Eye (tissue), 1 donor: ENCODE measurements around the gene HSD17B14.
A peak's percentile ranks its signal among the peaks of the same experiment; 100 is the strongest.
"Not testable (repeated sequence)": the region's sequence is repeated elsewhere in the genome, so short reads cannot be mapped to it uniquely, and the experiment has no call there.

ENCODE experiments used
- DNase-seq: peaks from one replicate; pipeline ENCODE4 v3.0.0-alpha.2; 2015

Gene HSD17B14

GRCh38 chr19:48867123-48867745 is 30.9 kb upstream of the HSD17B14 start:
- peak; percentile 58 for DNase-seq

- peak; percentile 38 for DNase-seq
Observed at GRCh38 chr19:48866692-48867091, 30.4 kb upstream of the HSD17B14 start.

- DNase-seq, result no peak
Observed at GRCh38 chr19:48862827-48863226, 26.5 kb upstream of the HSD17B14 start.

DNA sequence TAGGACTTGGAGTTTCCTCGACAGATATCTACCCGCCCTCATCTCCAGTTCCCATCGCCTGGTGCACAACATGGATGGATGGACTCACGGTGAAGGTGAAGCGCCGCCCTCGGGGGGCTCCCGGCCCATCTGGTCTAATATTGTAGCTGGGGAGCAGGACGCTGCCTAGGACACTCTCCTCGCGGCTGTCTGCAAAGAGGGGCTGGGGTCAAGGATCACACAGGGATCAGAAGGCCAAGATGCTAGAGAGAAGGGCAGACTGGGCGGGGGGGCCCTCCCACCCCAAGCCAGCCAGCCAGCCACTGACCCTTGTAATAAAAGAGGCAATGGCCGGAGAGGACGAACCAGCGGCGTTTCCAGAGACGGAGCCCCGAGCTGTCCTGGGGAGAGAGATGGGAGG is 25.0 kb upstream of the HSD17B14 start:
- DNase-seq, result no peak

GRCh38 chr19:48859711-48860572 is 23.7 kb upstream of the HSD17B14 start:
- DNase-seq, result peak; percentile 41

GRCh38 chr19:48858984-48859710 is 22.9 kb upstream of the HSD17B14 start:
- DNase-seq, result peak; percentile 51

- DNase-seq, result no peak
Observed at GRCh38 chr19:48856921-48857320, 20.6 kb upstream of the HSD17B14 start.

DNA sequence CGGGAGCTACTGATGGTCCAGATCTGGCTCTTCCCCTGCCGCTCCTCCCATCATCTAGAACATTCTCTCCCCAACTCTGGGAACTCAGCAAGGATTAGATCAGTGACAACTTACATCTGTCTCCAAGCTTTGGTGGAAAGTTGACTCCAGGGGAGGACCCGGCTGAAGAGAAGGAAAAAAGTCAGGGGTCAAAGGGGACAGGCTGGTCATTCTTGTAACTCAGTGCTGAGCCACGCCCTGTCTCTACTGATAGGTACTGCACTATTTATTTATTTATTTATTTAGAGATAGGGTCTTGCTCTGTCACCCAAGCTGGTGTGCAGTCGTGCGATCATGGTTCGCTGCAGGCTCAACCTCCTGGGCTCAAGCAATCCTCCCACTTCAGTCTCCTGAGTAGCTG is 17.8 kb upstream of the HSD17B14 start:
- no peak for DNase-seq

DNA sequence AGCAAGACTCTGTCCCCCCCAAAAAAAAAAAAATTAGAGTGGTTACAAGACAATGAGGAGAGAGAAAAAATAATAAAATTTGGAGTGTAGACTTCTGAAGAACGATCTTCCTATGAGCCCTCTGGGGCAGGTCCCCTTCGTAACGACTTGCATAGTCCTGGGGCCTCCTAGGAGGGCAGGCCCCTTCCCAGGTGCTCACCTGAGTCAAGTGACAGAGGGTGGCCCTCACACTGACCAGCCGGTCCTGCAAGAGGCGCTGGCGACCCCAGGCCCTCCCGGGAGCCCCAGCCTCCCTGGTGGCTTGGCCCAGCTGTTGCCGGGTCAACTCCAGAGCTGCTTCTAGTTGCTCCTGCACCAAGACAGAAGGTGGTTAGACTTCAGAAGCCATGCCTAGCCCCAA is 17.2 kb upstream of the HSD17B14 start:
- DNase-seq, result no peak

- DNase-seq, result no peak
Observed at GRCh38 chr19:48852292-48852691, 16.0 kb upstream of the HSD17B14 start.

DNA sequence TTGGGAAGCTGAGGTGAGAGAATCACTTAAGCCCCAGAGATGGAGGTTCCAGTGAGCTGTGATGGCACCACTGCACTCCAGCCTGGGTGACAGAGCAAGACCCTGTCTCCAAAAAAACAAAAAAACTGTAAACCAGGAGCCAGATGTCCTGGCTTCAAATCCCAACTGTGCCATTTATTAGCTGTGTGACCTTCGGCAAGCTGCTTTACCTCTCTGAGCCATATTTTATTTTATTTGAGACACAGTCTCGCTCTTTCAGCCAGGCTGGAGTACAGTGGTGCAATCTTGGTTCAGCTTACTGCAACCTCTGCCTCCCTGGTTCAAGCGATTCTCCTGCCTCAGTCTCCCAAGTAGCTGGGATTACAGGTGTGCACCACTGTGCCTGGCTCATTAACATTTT is 10.4 kb upstream of the HSD17B14 start:
- not testable (repeated sequence) for DNase-seq

DNA sequence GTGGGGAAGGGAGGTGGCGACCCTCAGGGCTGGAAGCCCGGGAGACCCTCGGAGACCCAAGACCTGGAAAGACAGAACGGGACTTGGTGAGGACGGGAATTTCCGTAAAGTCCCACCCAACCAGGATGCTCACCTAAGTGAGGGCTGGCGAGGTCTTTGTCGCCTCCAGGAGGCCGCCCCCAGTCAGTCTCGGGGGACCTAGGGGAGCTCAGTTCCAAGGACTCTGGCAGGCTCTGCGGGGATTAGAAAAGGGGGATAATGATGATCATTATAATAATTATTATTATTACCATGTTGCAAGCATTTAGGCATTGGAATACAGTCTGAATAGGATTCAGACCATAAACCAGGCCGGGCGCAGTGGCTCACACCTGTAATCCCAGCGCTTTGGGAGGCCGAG is 9.1 kb upstream of the HSD17B14 start:
- DNase-seq, result no peak

DNA sequence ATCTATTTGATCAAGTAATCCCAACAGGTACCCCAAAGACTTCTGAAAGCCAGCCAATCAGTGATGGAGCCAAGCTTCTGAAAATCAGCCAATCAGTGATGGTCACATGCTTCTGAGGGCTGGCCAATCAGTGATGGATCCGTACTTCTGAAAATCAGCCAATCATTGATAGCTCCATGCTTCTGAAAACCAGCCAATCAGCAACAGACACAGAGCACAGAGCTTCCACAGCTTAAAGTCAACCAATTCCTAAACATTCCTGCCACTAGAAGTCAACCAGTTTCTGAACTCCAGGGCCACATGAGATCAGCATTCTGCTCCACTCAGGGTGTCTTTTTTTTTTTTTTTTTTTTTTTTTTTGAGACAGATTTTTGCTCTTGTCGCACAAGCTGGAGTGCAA is 8.2 kb upstream of the HSD17B14 start:
- no peak for DNase-seq

- DNase-seq, result peak; percentile 92
Observed at GRCh38 chr19:48842789-48843162, 6.5 kb upstream of the HSD17B14 start.

GRCh38 chr19:48841571-48841970 is 5.3 kb upstream of the HSD17B14 start:
- no peak for DNase-seq

DNA sequence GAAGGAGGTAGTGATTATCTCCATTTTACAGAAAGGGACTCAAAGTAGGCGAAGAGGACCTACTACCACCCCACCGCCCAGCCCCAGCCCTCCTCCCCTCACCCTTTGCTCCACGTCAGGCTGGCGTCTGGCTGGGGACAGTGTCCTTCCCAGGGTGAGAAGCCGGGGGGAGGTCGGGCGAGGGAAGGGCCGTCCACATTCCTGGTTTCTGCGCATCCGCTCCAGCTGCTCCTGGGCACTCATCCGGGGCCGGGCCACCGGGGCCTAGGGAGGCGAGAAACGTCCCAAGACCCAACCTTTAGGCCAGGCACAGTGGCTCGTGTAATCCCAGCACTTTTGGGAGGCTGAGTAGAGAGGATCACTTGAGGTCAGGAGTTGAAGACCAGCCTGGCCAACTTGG is 4.8 kb upstream of the HSD17B14 start:
- no peak for DNase-seq

- no peak for DNase-seq
Observed at GRCh38 chr19:48837687-48838086, 1.4 kb upstream of the HSD17B14 start.

DNA sequence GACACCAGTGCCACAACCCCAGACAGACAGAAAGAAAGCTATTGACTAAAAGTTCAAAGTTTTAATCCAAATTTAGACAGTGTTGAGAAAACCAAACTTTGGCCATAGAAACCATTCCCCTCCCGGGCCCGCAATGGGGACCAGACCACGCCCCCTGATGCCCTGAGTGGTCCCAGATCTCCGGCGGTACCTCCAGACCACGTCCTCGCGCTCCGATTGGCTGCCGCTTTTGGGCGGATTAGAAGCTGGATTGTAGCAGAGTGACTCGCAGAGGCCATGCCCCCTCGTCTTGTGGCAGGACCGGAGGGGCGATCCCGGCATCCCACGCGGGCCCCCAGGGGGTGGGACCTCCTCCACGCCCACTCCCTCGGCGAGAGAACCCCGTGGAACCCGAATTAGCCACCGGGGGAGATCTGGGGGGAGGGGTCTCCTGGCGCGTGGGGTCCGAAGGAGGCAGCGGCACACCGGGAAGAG is 797 bp upstream of the HSD17B14 start:
- peak; percentile 92 for DNase-seq

GRCh38 chr19:48835734-48836088 is 580 bp downstream of the HSD17B14 start:
- DNase-seq, result peak; percentile 96

- DNase-seq, result peak; percentile 37
Observed at GRCh38 chr19:48833977-48834376, 2.3 kb downstream of the HSD17B14 start.

DNA sequence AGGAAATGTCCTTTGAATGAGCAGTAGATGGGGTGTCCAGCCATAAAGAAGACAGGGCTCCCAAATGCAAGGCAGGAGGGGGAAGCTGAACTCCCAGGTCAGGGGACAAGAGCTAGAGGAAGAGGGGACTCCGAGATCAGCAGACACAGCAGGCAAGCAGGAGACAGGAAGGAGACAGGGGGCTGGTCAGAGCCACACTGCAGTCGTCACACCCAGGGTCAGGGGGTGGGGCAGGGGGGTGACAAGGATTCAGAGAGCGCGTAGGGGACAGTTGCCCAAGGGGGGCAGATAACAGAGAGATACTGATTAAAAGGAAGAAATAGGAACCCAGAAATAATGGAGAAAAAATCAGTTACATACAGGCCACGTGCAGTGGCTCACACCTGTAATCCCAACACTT is 3.2 kb downstream of the HSD17B14 start:
- no peak for DNase-seq

GRCh38 chr19:48830965-48831364 is 5.3 kb downstream of the HSD17B14 start:
- no peak for DNase-seq

- no peak for DNase-seq
Observed at GRCh38 chr19:48830088-48830487, 6.2 kb downstream of the HSD17B14 start.

GRCh38 chr19:48826606-48827020 is 9.7 kb downstream of the HSD17B14 start:
- DNase-seq, result no peak
